Activated naive CD8-positive, alpha-beta T cell (primary cell): ENCODE results near the gene TNFRSF14.
"Not testable (repeated sequence)": the region's sequence is repeated elsewhere in the genome, so short reads cannot be mapped to it uniquely, and the experiment has no call there.

Experiments
- H3K27ac Mint-ChIP-seq: one replicate; pipeline ENCODE4 v1.8.0; 2021; ENCODE audit warnings: mixed read lengths
- H3K27me3 Mint-ChIP-seq: one replicate; pipeline ENCODE4 v1.8.0; 2021; ENCODE audit warnings: mixed read lengths
- H3K36me3 Mint-ChIP-seq: one replicate; pipeline ENCODE4 v1.8.0; 2021; ENCODE audit warnings: mixed read lengths
- H3K4me1 Mint-ChIP-seq: one replicate; pipeline ENCODE4 v1.8.0; 2021; ENCODE audit warnings: low read depth, mixed read lengths
- H3K4me3 Mint-ChIP-seq: one replicate; pipeline ENCODE4 v1.8.0; 2021; ENCODE audit warnings: mild to moderate bottlenecking, mixed read lengths
- H3K9me3 Mint-ChIP-seq: one replicate; pipeline ENCODE4 v1.8.0; 2021; ENCODE audit warnings: low read depth, mixed read lengths

TNFRSF14 gene

GRCh38 chr1:2561898-2562895, 6.0 kb downstream of the TNFRSF14 start:
- no peaks in the 10 kb centered on the region for H3K27me3 Mint-ChIP-seq
- H3K4me3 Mint-ChIP-seq, result no peak overlapping the region
- no peaks in the 10 kb centered on the region for H3K9me3 Mint-ChIP-seq
- no peak overlapping the region for H3K27ac Mint-ChIP-seq
- no peaks in the 10 kb centered on the region for H3K36me3 Mint-ChIP-seq
- peaks cover 8% of the 10 kb centered on the region for H3K4me1 Mint-ChIP-seq

- H3K27ac Mint-ChIP-seq, result no peak overlapping the region
- no peak overlapping the region for H3K4me3 Mint-ChIP-seq
- H3K36me3 Mint-ChIP-seq, result no peaks in the 10 kb centered on the region
- no peaks in the 10 kb centered on the region for H3K9me3 Mint-ChIP-seq
- H3K27me3 Mint-ChIP-seq, result no peaks in the 10 kb centered on the region
- H3K4me1 Mint-ChIP-seq, result peaks cover 6% of the 10 kb centered on the region
These were observed 7.0 kb downstream of the TNFRSF14 start for GRCh38 chr1:2563205-2563604.

- Mint-ChIP-seq H3K27me3 (no peaks in the 10 kb centered on the region), H3K4me3 (no peak overlapping the region), H3K4me1 (peaks cover 2% of the 10 kb centered on the region), H3K9me3 (no peaks in the 10 kb centered on the region), H3K27ac (no peak overlapping the region), H3K36me3 (no peaks in the 10 kb centered on the region)
These were observed 8.0 kb downstream of the TNFRSF14 start for GRCh38 chr1:2564006-2564814.

GRCh38 chr1:2564815-2565374, 8.7 kb downstream of the TNFRSF14 start:
- Mint-ChIP-seq H3K27me3 (no peaks in the 10 kb centered on the region), H3K9me3 (no peaks in the 10 kb centered on the region), H3K36me3 (no peaks in the 10 kb centered on the region), H3K27ac (no peak overlapping the region), H3K4me1 (peaks cover 2% of the 10 kb centered on the region), H3K4me3 (no peak overlapping the region)

- Mint-ChIP-seq H3K27me3 (no peaks in the 10 kb centered on the region), H3K9me3 (no peaks in the 10 kb centered on the region), H3K36me3 (peaks cover 2% of the 10 kb centered on the region), H3K4me3 (no peak overlapping the region), H3K27ac (no peak overlapping the region), H3K4me1 (peaks cover under 1% of the 10 kb centered on the region)
These were observed 10.2 kb downstream of the TNFRSF14 start for GRCh38 chr1:2566101-2567045.

- Mint-ChIP-seq H3K4me3 (no peak overlapping the region), H3K4me1 (no peaks in the 10 kb centered on the region), H3K36me3 (peaks cover 2% of the 10 kb centered on the region), H3K9me3 (no peaks in the 10 kb centered on the region), H3K27me3 (no peaks in the 10 kb centered on the region), H3K27ac (no peak overlapping the region)
These were observed 11.0 kb downstream of the TNFRSF14 start for GRCh38 chr1:2567083-2567679.

GRCh38 chr1:2568187-2568816, 12.1 kb downstream of the TNFRSF14 start:
- H3K9me3 Mint-ChIP-seq, H3K4me1 Mint-ChIP-seq, H3K27me3 Mint-ChIP-seq, H3K36me3 Mint-ChIP-seq, H3K27ac Mint-ChIP-seq, H3K4me3 Mint-ChIP-seq: not testable (repeated sequence)

GRCh38 chr1:2569060-2569459, 12.9 kb downstream of the TNFRSF14 start:
- Mint-ChIP-seq H3K27ac (no peak overlapping the region), H3K36me3 (peaks cover 2% of the 10 kb centered on the region)

GRCh38 chr1:2569703-2570102, 13.5 kb downstream of the TNFRSF14 start:
- H3K36me3 Mint-ChIP-seq, H3K27ac Mint-ChIP-seq, H3K27me3 Mint-ChIP-seq, H3K4me3 Mint-ChIP-seq, H3K4me1 Mint-ChIP-seq, H3K9me3 Mint-ChIP-seq: not testable (repeated sequence)

More at GRCh38 chr1:2569060-2569459, 12.9 kb downstream of the TNFRSF14 start:
- Mint-ChIP-seq H3K27me3 (no peaks in the 10 kb centered on the region), H3K4me1 (peaks cover under 1% of the 10 kb centered on the region), H3K9me3 (peaks cover 5% of the 10 kb centered on the region), H3K4me3 (no peak overlapping the region)

GRCh38 chr1:2570332-2570731, 14.2 kb downstream of the TNFRSF14 start:
- Mint-ChIP-seq H3K9me3 (peaks cover 7% of the 10 kb centered on the region), H3K27ac (no peak overlapping the region), H3K4me3 (no peak overlapping the region), H3K27me3 (no peaks in the 10 kb centered on the region), H3K4me1 (peaks cover 3% of the 10 kb centered on the region), H3K36me3 (peaks cover 2% of the 10 kb centered on the region)

GRCh38 chr1:2571348-2571747, 15.2 kb downstream of the TNFRSF14 start:
- no peaks in the 10 kb centered on the region for H3K27me3 Mint-ChIP-seq
- no peak overlapping the region for H3K27ac Mint-ChIP-seq
- H3K4me1 Mint-ChIP-seq, result peaks cover 3% of the 10 kb centered on the region
- peaks cover 7% of the 10 kb centered on the region for H3K9me3 Mint-ChIP-seq
- H3K4me3 Mint-ChIP-seq, result no peak overlapping the region
- H3K36me3 Mint-ChIP-seq, result peaks cover 2% of the 10 kb centered on the region

- Mint-ChIP-seq H3K36me3 (peaks cover 2% of the 10 kb centered on the region), H3K27ac (no peak overlapping the region), H3K4me1 (peaks cover 12% of the 10 kb centered on the region), H3K9me3 (peaks cover 7% of the 10 kb centered on the region), H3K27me3 (no peaks in the 10 kb centered on the region), H3K4me3 (no peak overlapping the region)
These were observed 17.2 kb downstream of the TNFRSF14 start for GRCh38 chr1:2573250-2573920.

GRCh38 chr1:2574350-2574749, 18.2 kb downstream of the TNFRSF14 start:
- H3K27me3 Mint-ChIP-seq, result no peaks in the 10 kb centered on the region
- H3K9me3 Mint-ChIP-seq, result peaks cover 7% of the 10 kb centered on the region
- peaks cover 19% of the 10 kb centered on the region for H3K4me1 Mint-ChIP-seq
- no peak overlapping the region for H3K27ac Mint-ChIP-seq
- H3K36me3 Mint-ChIP-seq, result peaks cover 2% of the 10 kb centered on the region
- no peak overlapping the region for H3K4me3 Mint-ChIP-seq
